ENCODE measurements around the gene TSPAN12. TPM values are rescaled to one million over a fixed set of nuclear protein-coding genes. Genes with fewer than 3 reads are reported as not detected.

Gene TSPAN12
- total and polyA plus RNA-seq, 2 donors (not counting 3 experiments of a cell fraction or from before 2014, with no cell fraction given) = 9.3 to 19.8 TPM

- H3K27ac ChIP-seq (ENCODE audit: insufficient read depth, low read depth, low read length) = no peak overlapping the region
- TF ChIP-seq POLR2AphosphoS5 (IDR thresholded peaks at IDR 0.05; ENCODE audit: insufficient read depth, low read depth, low read length) (no peak), EZH2 (IDR thresholded peaks at IDR 0.05; ENCODE audit: borderline replicate concordance, low read depth, low read length, severe bottlenecking) (no peak), MAX (IDR thresholded peaks at IDR 0.05; ENCODE audit: insufficient read depth, insufficient read length) (no peak), POLR2A (IDR thresholded peaks at IDR 0.05; ENCODE audit: low read depth, low read length) (no peak)
- FAIRE-seq (no peak), DNase-seq (ENCODE audit: low read depth, low spot score) (no peak)
- no peak overlapping the region for H3K4me3 ChIP-seq (replicated peaks in 1 of 3; ENCODE audit: insufficient read depth in 1 of 3, low read depth in 1 of 3, low read length in 3 of 3)
- H3K4me2 ChIP-seq (ENCODE audit: insufficient read depth, low read length) = no peak overlapping the region
- ChIA-PET POLR2A (no interaction called here), CTCF (no interaction called here)
- no peaks in the 10 kb centered on the region for H3K27me3 ChIP-seq (ENCODE audit: control insufficient read depth in 2 of 2, insufficient read depth in 2 of 2, low read length in 2 of 2)
- dilution Hi-C loops (cut with MboI; ENCODE audit: extremely low pct_ligation_motif_present, low sequenced_read_pairs) (no loop called here), intact Hi-C loops (cut with micrococcal nuclease) (no loop called here)
- no peak overlapping the region for H3K9ac ChIP-seq (replicated peaks; ENCODE audit: extremely low read depth, insufficient read depth, low read length)
- H3K4me1 ChIP-seq (ENCODE audit: control insufficient read depth, extremely low read depth, insufficient read depth, low read length) = peaks cover 12% of the 10 kb centered on the region
- no peaks in the 10 kb centered on the region for H3K9me3 ChIP-seq (replicated peaks; ENCODE audit: control insufficient read depth, insufficient read depth, low read length)
- no peaks in the 10 kb centered on the region for H3K36me3 ChIP-seq (ENCODE audit: control insufficient read depth in 2 of 2, extremely low read depth in 1 of 2, insufficient read depth in 2 of 2, low read length in 2 of 2)
- H4K20me1 ChIP-seq (replicated peaks; ENCODE audit: control insufficient read depth, extremely low read depth, insufficient read depth, low read length) = no peaks in the 10 kb centered on the region
- BruUV-seq (replicated peaks) = no TSS peak
- H3K9me1 ChIP-seq (replicated peaks; ENCODE audit: control insufficient read depth, extremely low read depth, insufficient read depth, low read length) = no peaks in the 10 kb centered on the region
- no peaks in the 10 kb centered on the region for H3K79me2 ChIP-seq (ENCODE audit: control insufficient read depth, insufficient read depth, low read length)
- no peak overlapping the region for H2AFZ ChIP-seq (ENCODE audit: low read depth, low read length)
Measured at GRCh38 chr7:120843109-120843508, 14.8 kb downstream of the TSPAN12 start.

GRCh38 chr7:120842121-120842621, 15.8 kb downstream of the TSPAN12 start:
- TF ChIP-seq EZH2 (IDR thresholded peaks at IDR 0.05; ENCODE audit: borderline replicate concordance, low read depth, low read length, severe bottlenecking) (no peak), GATA2 (IDR thresholded peaks at IDR 0.05; ENCODE audit: insufficient read depth, insufficient read length, low read depth, low read length) (no peak), CTCF (IDR thresholded peaks at IDR 0.05; ENCODE audit: extremely low read depth in 1 of 2, insufficient read depth in 1 of 2, low read depth in 1 of 2, low read length in 2 of 2) (no peak), JUN (IDR thresholded peaks at IDR 0.05; ENCODE audit: borderline replicate concordance, insufficient read depth, insufficient read length, low read depth) (no peak), MAX (IDR thresholded peaks at IDR 0.05; ENCODE audit: insufficient read depth, insufficient read length) (no peak), MYC (IDR thresholded peaks at IDR 0.05; ENCODE audit: low read depth, low read length) (no peak), FOS (IDR thresholded peaks at IDR 0.05; ENCODE audit: borderline replicate concordance, insufficient read depth, low read length) (no peak), POLR2AphosphoS5 (IDR thresholded peaks at IDR 0.05; ENCODE audit: insufficient read depth, low read depth, low read length) (no peak), POLR2A (IDR thresholded peaks at IDR 0.05; ENCODE audit: low read depth, low read length) (no peak)
- CTCF ChIA-PET = no interaction called here
- dilution Hi-C loops (cut with MboI; ENCODE audit: extremely low pct_ligation_motif_present, low sequenced_read_pairs) = no loop called here

More at GRCh38 chr7:120842121-120842621, 15.8 kb downstream of the TSPAN12 start:
- Histone ChIP-seq H3K9me3 (replicated peaks; ENCODE audit: control insufficient read depth, insufficient read depth, low read length) (no peaks in the 10 kb centered on the region), H3K9me1 (replicated peaks; ENCODE audit: control insufficient read depth, extremely low read depth, insufficient read depth, low read length) (no peaks in the 10 kb centered on the region), H3K27ac (ENCODE audit: insufficient read depth, low read depth, low read length) (no peak overlapping the region), H3K27me3 (ENCODE audit: control insufficient read depth in 2 of 2, insufficient read depth in 2 of 2, low read length in 2 of 2) (no peaks in the 10 kb centered on the region), H4K20me1 (replicated peaks; ENCODE audit: control insufficient read depth, extremely low read depth, insufficient read depth, low read length) (no peaks in the 10 kb centered on the region), H3K79me2 (ENCODE audit: control insufficient read depth, insufficient read depth, low read length) (no peaks in the 10 kb centered on the region), H2AFZ (ENCODE audit: low read depth, low read length) (no peak overlapping the region), H3K4me3 (replicated peaks in 1 of 3; ENCODE audit: insufficient read depth in 1 of 3, low read depth in 1 of 3, low read length in 3 of 3) (no peak overlapping the region), H3K4me2 (ENCODE audit: insufficient read depth, low read length) (no peak overlapping the region), H3K4me1 (ENCODE audit: control insufficient read depth, extremely low read depth, insufficient read depth, low read length) (peaks cover 15% of the 10 kb centered on the region), H3K36me3 (ENCODE audit: control insufficient read depth in 2 of 2, extremely low read depth in 1 of 2, insufficient read depth in 2 of 2, low read length in 2 of 2) (no peaks in the 10 kb centered on the region), H3K9ac (replicated peaks; ENCODE audit: extremely low read depth, insufficient read depth, low read length) (no peak overlapping the region)
- DNase-seq (ENCODE audit: low read depth, low spot score) = no peak
- FAIRE-seq = no peak
- intact Hi-C loops (cut with micrococcal nuclease) = no loop called here
- BruUV-seq (replicated peaks) = no TSS peak
- POLR2A ChIA-PET = no interaction called here

All from endothelial cell of umbilical vein (primary cell).